GM12878 (cell line): Measurements from ENCODE around the gene CEP83. TPM values are rescaled to one million over a fixed set of nuclear protein-coding genes. Genes with fewer than 3 reads are reported as not detected.
"Not testable (repeated sequence)": the region's sequence is repeated elsewhere in the genome, so short reads cannot be mapped to it uniquely, and the experiment has no call there.

Experiments
- ATAC-seq: fragments of 200-7000 bp; cut with Tn5 transposase; 3 replicates; pipeline ENCODE4 v1.9.1; 2020; ENCODE audit warnings: mild to moderate bottlenecking, moderate library complexity
- BruUV-seq: library from RNA; stranded (reverse); fragments of 400-500 nt; replicated peaks from 2 replicates; lab custom pipeline; 2021; lab: Mats Ljungman, UMichigan
- CTCF ChIA-PET: fragments of 300-600 bp; sonication (Branson Sonifier 250); formaldehyde crosslinking; extraction: SDS; loops from one replicate; lab custom pipeline; 2021; ENCODE audit warnings: inconsistent platforms; lab: Yijun Ruan, JAX
- POLR2A ChIA-PET: fragments of 350-600 bp; formaldehyde crosslinking; extraction: SDS; loops from one replicate; lab custom pipeline; 2021; ENCODE audit warnings: inconsistent platforms; lab: Charles Lee
- RAD21 ChIA-PET: fragments of 300-600 bp; sonication (Branson Sonifier 250); formaldehyde crosslinking; loops from one replicate; lab custom pipeline; 2023; ENCODE audit warnings: antibody characterized with exemption; ENCODE audit not compliant: unreplicated experiment; lab: Charles Lee
- SMC1A ChIA-PET: fragments of 300-600 bp; sonication (Branson Sonifier 250); formaldehyde crosslinking; loops from one replicate; lab custom pipeline; 2023; ENCODE audit not compliant: unreplicated experiment, uncharacterized antibody; lab: Charles Lee
- DNase-seq: peaks from one replicate; pipeline ENCODE4 v3.0.0-alpha.2; 2011; ENCODE audit warnings: low read depth, low spot score
- FAIRE-seq: peaks from 3 replicates; lab custom pipeline; 2011; peaks lifted over from hg19 to GRCh38; lab: Jason Lieb, UNC
- H2AFZ ChIP-seq: 2 replicates; pipeline ENCODE4 v1.6.0; 2011; ENCODE audit warnings: low read depth, low read length, control low read depth; ENCODE audit not compliant: control insufficient read depth
- H3K27ac ChIP-seq: 2 replicates; pipeline ENCODE4 v1.5.1; 2011; ENCODE audit warnings: control low read depth; ENCODE audit not compliant: control insufficient read depth, insufficient read depth
- H3K27me3 ChIP-seq, 2 experiments: replicated peaks in 1 of 2; 2 replicates each; pipeline versions ENCODE4 v1.6.0 to v1.6.1; 2011; ENCODE audit warnings: low read length in 1 of 2; ENCODE audit not compliant: control insufficient read depth in 2 of 2, insufficient read depth in 2 of 2
- H3K36me3 ChIP-seq, 2 experiments: 2 replicates each; pipeline ENCODE4 v1.5.1; 2011; ENCODE audit warnings: low read length in 1 of 2; ENCODE audit not compliant: control insufficient read depth in 2 of 2, insufficient read depth in 2 of 2
- H3K4me1 ChIP-seq: 2 replicates; pipeline ENCODE4 v1.6.1; 2011; ENCODE audit warnings: mild to moderate bottlenecking, low read length, moderate library complexity, mixed read lengths; ENCODE audit not compliant: control insufficient read depth, insufficient read depth
- H3K4me2 ChIP-seq: 2 replicates; pipeline ENCODE4 v1.6.0; 2011; ENCODE audit warnings: control low read depth; ENCODE audit not compliant: control insufficient read depth, insufficient read depth
- H3K4me3 ChIP-seq: fragments of 200-600 bp; sonication (generic); 2 replicates; pipeline ENCODE4 v1.5.1; 2016
- H3K79me2 ChIP-seq: 2 replicates; pipeline ENCODE4 v1.6.0; 2011; ENCODE audit warnings: low read length; ENCODE audit not compliant: control insufficient read depth, insufficient read depth
- H3K9ac ChIP-seq: 2 replicates; pipeline ENCODE4 v1.8.0; 2011; ENCODE audit warnings: low read length, control low read depth, mixed read lengths; ENCODE audit not compliant: control insufficient read depth, insufficient read depth
- H3K9me3 ChIP-seq: replicated peaks from 3 replicates; pipeline ENCODE4 v1.5.1; 2011; ENCODE audit warnings: mild to moderate bottlenecking, low read length; ENCODE audit not compliant: control insufficient read depth, insufficient read depth
- H4K20me1 ChIP-seq: 2 replicates; pipeline ENCODE4 v1.6.0; 2011; ENCODE audit not compliant: control insufficient read depth, insufficient read depth
- HCFC1 ChIP-seq: fragments of 150-350 bp; IDR thresholded peaks from 2 replicates; pipeline ENCODE4 v1.6.1; 2014; ENCODE audit warnings: low read length
- LARP7 ChIP-seq: fragments of 450-650 bp; IDR thresholded peaks from 2 replicates; pipeline ENCODE4 v1.6.1; 2017; ENCODE audit warnings: mild to moderate bottlenecking
- SIN3A ChIP-seq: IDR thresholded peaks from 2 replicates; pipeline ENCODE4 v1.6.1; 2012; ENCODE audit warnings: low read depth, low read length, improper control_type of control experiment
- WGBS: methylation state at CpG from one replicate; pipeline ENCODE4 v1.1.6; 2016; ENCODE audit warnings: low lambda C conversion rate; ENCODE audit not compliant: insufficient replicate concordance, insufficient coverage; ENCODE audit errors: missing lambda C conversion rate; 5-methylcytosine and 5-hydroxymethylcytosine counted together
- in situ Hi-C: fragments of 300-500 bp; cut with MboI; formaldehyde crosslinking; loops from 9 replicates; pipeline ENCODE4 v1.14.3; 2018; ENCODE audit warnings: mixed read lengths
- intact Hi-C: fragments of 100-400 bp; cut with micrococcal nuclease; formaldehyde crosslinking; loops from one replicate; pipeline ENCODE4 v1.14.2; 2022; ENCODE audit not compliant: unreplicated experiment
- polyA plus RNA-seq, 11 experiments: library from polyadenylated mRNA; depleted of rRNA in 4 of 11; unstranded in 6 of 11; stranded (reverse) in 5 of 11; fragments of >200 nt; fragmentation: Nextera tagmentation in 4 of 11; fragmentation: Illumina TruSeq in 1 of 11; extraction: Ambion mirVana in 4 of 11; extraction: Trizol in 1 of 11; gene quantifications; 1 replicate in 1 of 11; 2 replicates in 10 of 11; pipeline versions ENCODE4 v1.2.1 to v1.2.3, GENCODE V29; 2011 to 2016; ENCODE audit warnings: inconsistent platforms in 2 of 11, missing spikeins in 2 of 11, low read depth in 1 of 11
- total RNA-seq, 4 experiments: library from RNA; depleted of rRNA in 3 of 4; stranded (reverse); fragments of >200 nt in 3 of 4; fragmentation: Illumina TruSeq in 1 of 4; extraction: Trizol in 1 of 4; gene quantifications; 2 replicates each; pipeline versions ENCODE4 v1.2.1 to v1.2.3, GENCODE V29; 2013 to 2021

Gene CEP83
- total and polyA plus RNA-seq, 10 of the 15 experiments (the other 5 are each of a cell fraction or from before 2014, with no cell fraction given): 4.3 to 39.0 (median 22.5) TPM

DNA sequence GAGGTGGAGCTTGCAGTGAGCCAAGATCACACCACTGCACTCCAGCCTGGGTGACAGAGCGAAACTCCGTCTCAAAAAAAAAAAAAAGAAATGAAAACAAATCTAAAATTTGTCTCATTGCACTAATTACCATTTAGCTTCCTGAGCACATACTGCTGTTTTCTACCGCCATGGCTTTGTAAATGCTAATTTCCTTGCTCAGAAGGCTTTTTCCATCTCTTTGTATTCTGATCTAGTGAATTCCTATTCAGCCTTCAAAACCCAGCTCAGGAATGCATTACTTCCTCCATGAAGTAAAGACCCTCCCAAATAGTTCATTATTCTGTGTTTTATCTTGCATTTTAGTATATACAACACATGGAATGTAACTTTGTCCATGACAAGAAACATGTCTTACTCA lies 33.6 kb downstream of the CEP83 start:
- H3K27me3 ChIP-seq: no peaks in the 10 kb centered on the region
- H3K9ac ChIP-seq: no peak overlapping the region
- 93% methylated on average over 1 of the region's 3 CpGs for WGBS
- H3K79me2 ChIP-seq: peaks cover 15% of the 10 kb centered on the region
- POLR2A ChIA-PET: no interaction called here
- BruUV-seq: no TSS peak
- SMC1A ChIA-PET: interaction anchor here (0.9 to 2.0 kb wide), 6 partner anchors 9 to 291 kb away, joined by 3 to 7 read pairs (median 3); no protein-coding TSS in a partner anchor
- TF ChIP-seq HCFC1 (no peak), SIN3A (no peak), LARP7 (no peak)
- intact Hi-C loops (no loop called here), in situ Hi-C loops (no loop called here)
- RAD21 ChIA-PET: interaction anchor here (0.9 kb wide), 1 partner anchor 291 kb away, joined by 3 read pairs; no protein-coding TSS in a partner anchor
- H3K36me3 ChIP-seq: peaks cover 0 to 4% of the 10 kb centered on the region in 2 experiments; a peak in 3 of 4 replicates
- H3K4me2 ChIP-seq: no peak overlapping the region
- no peaks in the 10 kb centered on the region for H4K20me1 ChIP-seq
- CTCF ChIA-PET: interaction anchor here (0.6 to 1.3 kb wide), 2 partner anchors 281 to 321 kb away, joined by 3 to 6 read pairs; no protein-coding TSS in a partner anchor
- no peak for DNase-seq
- peaks cover 4% of the 10 kb centered on the region; the same call in 1 of the 2 replicates for H3K4me1 ChIP-seq
- no peak overlapping the region for H2AFZ ChIP-seq
- ATAC-seq: no peak
- no peak overlapping the region for H3K27ac ChIP-seq
- no peak for FAIRE-seq
- H3K9me3 ChIP-seq: peaks cover 41% of the 10 kb centered on the region
- no peak overlapping the region for H3K4me3 ChIP-seq

DNA sequence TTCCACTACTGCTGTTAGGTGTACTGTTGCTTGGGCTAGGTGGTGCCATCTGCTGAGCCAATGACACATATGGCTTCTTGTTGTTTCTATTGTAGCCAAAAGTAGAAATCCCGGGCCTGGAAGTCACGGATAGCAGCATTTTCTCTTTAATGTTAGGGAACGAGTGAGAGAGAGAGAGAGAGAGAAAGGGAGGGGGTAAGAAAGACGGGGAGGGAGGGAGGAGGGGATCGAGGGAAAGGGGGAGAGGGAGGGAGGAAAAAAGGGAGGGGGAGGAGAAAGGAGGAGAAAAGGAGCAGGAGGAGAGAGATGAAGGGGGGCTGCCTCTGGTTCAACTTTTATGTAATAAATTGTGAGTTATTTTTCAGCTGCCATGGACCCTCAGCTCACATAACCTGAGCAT lies 34.8 kb downstream of the CEP83 start:
- not testable (repeated sequence) for BruUV-seq, H3K27ac ChIP-seq

More for the DNA sequence above, 34.8 kb downstream of the CEP83 start:
- H3K27me3 ChIP-seq, H3K4me1 ChIP-seq, FAIRE-seq, H3K9ac ChIP-seq, CTCF ChIA-PET, DNase-seq, H3K4me3 ChIP-seq, H4K20me1 ChIP-seq, H3K4me2 ChIP-seq, ATAC-seq, H2AFZ ChIP-seq, intact Hi-C loops, RAD21 ChIA-PET, H3K36me3 ChIP-seq, POLR2A ChIA-PET, in situ Hi-C loops: not testable (repeated sequence)
- SMC1A ChIA-PET: interaction anchor here (1.8 to 2.0 kb wide), 2 partner anchors 10 to 19 kb away, joined by 4 to 7 read pairs; no protein-coding TSS in a partner anchor
- WGBS: 100% methylated on average over 3 of the region's 5 CpGs
- Histone ChIP-seq H3K9me3 (peaks cover 35% of the 10 kb centered on the region), H3K79me2 (peaks cover 10% of the 10 kb centered on the region)
